ENCODE data around the gene PTPRM.

GRCh38 chr18:7729868-7730267 lies 162.8 kb downstream of the PTPRM start:
- TF ChIP-seq CTCF (IDR thresholded peaks at IDR 0.05) (no peak), REST (IDR thresholded peaks at IDR 0.05; ENCODE audit: insufficient read depth in 1 of 2, low read depth in 2 of 2, low read length in 1 of 2) (no peak), POLR2AphosphoS5 (IDR thresholded peaks at IDR 0.05; ENCODE audit: low read depth, low read length) (no peak), SIN3A (IDR thresholded peaks at IDR 0.05; ENCODE audit: borderline replicate concordance, insufficient read depth, low read depth, low read length) (no peak)

Data from Panc1 (cell line).